HepG2 (cell line): Measurements from ENCODE around the gene GPR162. TPM values are rescaled to one million over a fixed set of nuclear protein-coding genes. Genes with fewer than 3 reads are reported as not detected.

Experiments
- ARID2 ChIP-seq: sonication (generic); formaldehyde crosslinking; IDR thresholded peaks from 2 replicates; pipeline ENCODE4 v1.8.1; 2022; ENCODE audit warnings: mild to moderate bottlenecking, missing genetic modification reagents, borderline replicate concordance
- CCDC6 ChIP-seq: sonication (generic); formaldehyde crosslinking; IDR thresholded peaks from 2 replicates; pipeline ENCODE4 v1.8.1; 2022; ENCODE audit warnings: mild to moderate bottlenecking, missing genetic modification reagents, moderate library complexity
- CERS6 ChIP-seq: sonication (generic); formaldehyde crosslinking; IDR thresholded peaks from 2 replicates; pipeline ENCODE4 v1.5.0; 2020; ENCODE audit warnings: missing genetic modification reagents
- GABPA ChIP-seq, 2 experiments: IDR thresholded peaks; 2 replicates each; pipeline ENCODE4 v1.6.1; 2011 to 2016; ENCODE audit warnings: low read depth in 2 of 2, low read length in 1 of 2, missing biosample characterization in 1 of 2, missing genetic modification characterization in 1 of 2
- GTF3A ChIP-seq: sonication (generic); formaldehyde crosslinking; conservative IDR thresholded peaks from 2 replicates; pipeline ENCODE4 v1.4.0; 2020; ENCODE audit warnings: mild to moderate bottlenecking, missing genetic modification reagents
- HOXD1 ChIP-seq: sonication (generic); formaldehyde crosslinking; IDR thresholded peaks from 2 replicates; pipeline ENCODE4 v1.5.0; 2020; ENCODE audit warnings: missing genetic modification reagents
- MAFF ChIP-seq: IDR thresholded peaks from 2 replicates; pipeline ENCODE4 v1.6.1; 2011; ENCODE audit warnings: low read depth, low read length, improper control_type of control experiment
- PCBP1 ChIP-seq: fragments of 200-400 bp; formaldehyde crosslinking; IDR thresholded peaks from 2 replicates; pipeline ENCODE4 v1.6.1; 2017; ENCODE audit warnings: mild to moderate bottlenecking, low read depth, low read length, borderline replicate concordance
- RAD51 ChIP-seq: fragments of 450-650 bp; IDR thresholded peaks from 2 replicates; pipeline ENCODE4 v1.6.1; 2016; ENCODE audit warnings: borderline replicate concordance
- SAFB2 ChIP-seq: sonication (generic); formaldehyde crosslinking; IDR thresholded peaks from 2 replicates; pipeline ENCODE4 v1.5.1; 2020; ENCODE audit warnings: missing genetic modification reagents, low read depth, mild to moderate bottlenecking, borderline replicate concordance
- SP140L ChIP-seq: sonication (generic); formaldehyde crosslinking; IDR thresholded peaks from 2 replicates; pipeline ENCODE4 v1.4.0; 2020; ENCODE audit warnings: missing genetic modification reagents, borderline replicate concordance
- ZNF564 ChIP-seq: sonication (generic); formaldehyde crosslinking; IDR thresholded peaks from 2 replicates; pipeline ENCODE4 v1.8.1; 2023; ENCODE audit warnings: mild to moderate bottlenecking, missing genetic modification reagents
- ZNF616 ChIP-seq: sonication (generic); formaldehyde crosslinking; IDR thresholded peaks from 2 replicates; pipeline ENCODE4 v1.5.0; 2020; ENCODE audit warnings: low read depth, mild to moderate bottlenecking, missing genetic modification reagents
- ZNF841 ChIP-seq: sonication (generic); formaldehyde crosslinking; IDR thresholded peaks from 2 replicates; pipeline ENCODE4 v1.8.1; 2023; ENCODE audit warnings: missing genetic modification reagents, borderline replicate concordance
- ZNF879 ChIP-seq: sonication (generic); formaldehyde crosslinking; IDR thresholded peaks from 2 replicates; pipeline ENCODE4 v1.8.1; 2023; ENCODE audit warnings: missing genetic modification reagents
- polyA plus RNA-seq, 8 experiments: library from polyadenylated mRNA; depleted of rRNA in 3 of 8; stranded (reverse) in 7 of 8; unstranded in 1 of 8; fragments of >200 nt; fragmentation: Illumina TruSeq in 4 of 8; extraction: Trizol in 4 of 8; gene quantifications; 2 replicates each; pipeline versions ENCODE4 v1.2.1 to v1.2.3, GENCODE V29; 2011 to 2016; ENCODE audit warnings: low read depth in 4 of 8, missing spikeins in 1 of 8, mixed read lengths in 1 of 8; ENCODE audit not compliant: insufficient read depth in 1 of 8
- total RNA-seq, 5 experiments: library from RNA; depleted of rRNA; stranded (reverse); fragments of >200 nt; fragmentation: Illumina TruSeq; extraction: Trizol; gene quantifications; 2 replicates each; pipeline ENCODE4 v1.2.3, GENCODE V29; 2016; ENCODE audit warnings: low read depth in 1 of 5
- TF ChIP-seq, protein P1 (sequence below): sonication (generic); formaldehyde crosslinking; IDR thresholded peaks from 2 replicates; pipeline ENCODE4 v1.4.0; 2020; ENCODE audit warnings: missing genetic modification reagents
- TF ChIP-seq, protein P2 (sequence below): sonication (generic); formaldehyde crosslinking; IDR thresholded peaks from 2 replicates; pipeline ENCODE4 v1.5.1; 2020; ENCODE audit warnings: missing genetic modification reagents, mild to moderate bottlenecking, borderline replicate concordance
- TF ChIP-seq, protein P3 (sequence below): IDR thresholded peaks from 2 replicates; pipeline ENCODE4 v1.6.1; 2012; ENCODE audit warnings: inconsistent platforms
- TF ChIP-seq, protein P4 (sequence below): sonication (generic); formaldehyde crosslinking; IDR thresholded peaks from 2 replicates; pipeline ENCODE4 v1.4.0; 2020; ENCODE audit warnings: mild to moderate bottlenecking, missing genetic modification reagents
- TF ChIP-seq, protein P5 (sequence below): sonication (generic); formaldehyde crosslinking; IDR thresholded peaks from 2 replicates; pipeline ENCODE4 v1.4.0; 2020; ENCODE audit warnings: missing genetic modification reagents

GPR162 gene
- total and polyA plus RNA-seq, 2 of the 13 experiments (the other 11 are each of a cell fraction or from before 2014, with no cell fraction given): 0.08 TPM; not detected in 1

DNA sequence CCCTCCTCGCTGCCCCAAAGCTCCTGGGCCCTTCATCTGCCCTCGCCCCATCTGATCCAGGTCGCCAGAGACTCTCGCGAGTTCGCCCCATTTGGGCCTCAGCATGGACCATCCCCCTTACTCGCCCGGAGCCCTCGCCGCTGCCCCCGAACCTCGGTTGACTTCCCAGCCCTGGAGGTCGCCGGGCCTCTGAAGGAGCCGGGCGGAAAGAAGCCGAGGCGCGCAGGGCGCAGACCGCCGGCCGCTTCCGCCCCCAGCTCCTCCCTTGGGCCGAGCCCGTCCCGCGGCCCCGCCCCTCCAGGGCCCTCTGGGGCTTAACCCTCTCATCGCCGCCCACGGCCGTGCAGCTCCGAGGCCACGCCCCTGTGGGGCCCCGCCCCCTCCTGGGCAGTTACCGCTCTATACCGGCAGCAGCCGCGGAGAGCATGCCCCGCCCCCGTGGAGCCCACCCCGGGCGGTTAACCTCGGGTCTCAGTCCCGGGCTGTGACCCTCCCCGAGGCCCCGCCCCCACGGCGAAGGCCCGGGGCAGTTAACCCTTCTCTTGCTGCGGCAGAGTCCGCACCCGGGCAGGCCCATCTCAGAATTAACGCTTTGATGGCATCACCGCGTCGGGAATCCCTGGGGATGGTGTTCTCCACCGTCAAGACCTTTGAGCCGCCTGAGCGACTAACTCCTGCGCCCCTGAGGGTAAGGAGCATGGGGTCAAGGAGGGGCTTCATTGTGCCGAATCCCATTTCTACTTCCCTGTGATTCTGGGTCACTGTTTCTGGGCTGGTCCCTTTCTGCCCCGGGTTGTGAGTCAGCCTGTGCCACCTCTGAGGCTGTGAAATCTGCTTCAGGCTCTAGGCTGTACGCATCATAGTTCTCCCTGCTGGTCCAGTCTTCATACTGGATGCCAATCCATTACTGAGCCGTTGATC is 51.7 kb downstream of the GPR162 start, which contains the start of gene SPSB2 (continued):
- TF ChIP-seq, protein P1, sequence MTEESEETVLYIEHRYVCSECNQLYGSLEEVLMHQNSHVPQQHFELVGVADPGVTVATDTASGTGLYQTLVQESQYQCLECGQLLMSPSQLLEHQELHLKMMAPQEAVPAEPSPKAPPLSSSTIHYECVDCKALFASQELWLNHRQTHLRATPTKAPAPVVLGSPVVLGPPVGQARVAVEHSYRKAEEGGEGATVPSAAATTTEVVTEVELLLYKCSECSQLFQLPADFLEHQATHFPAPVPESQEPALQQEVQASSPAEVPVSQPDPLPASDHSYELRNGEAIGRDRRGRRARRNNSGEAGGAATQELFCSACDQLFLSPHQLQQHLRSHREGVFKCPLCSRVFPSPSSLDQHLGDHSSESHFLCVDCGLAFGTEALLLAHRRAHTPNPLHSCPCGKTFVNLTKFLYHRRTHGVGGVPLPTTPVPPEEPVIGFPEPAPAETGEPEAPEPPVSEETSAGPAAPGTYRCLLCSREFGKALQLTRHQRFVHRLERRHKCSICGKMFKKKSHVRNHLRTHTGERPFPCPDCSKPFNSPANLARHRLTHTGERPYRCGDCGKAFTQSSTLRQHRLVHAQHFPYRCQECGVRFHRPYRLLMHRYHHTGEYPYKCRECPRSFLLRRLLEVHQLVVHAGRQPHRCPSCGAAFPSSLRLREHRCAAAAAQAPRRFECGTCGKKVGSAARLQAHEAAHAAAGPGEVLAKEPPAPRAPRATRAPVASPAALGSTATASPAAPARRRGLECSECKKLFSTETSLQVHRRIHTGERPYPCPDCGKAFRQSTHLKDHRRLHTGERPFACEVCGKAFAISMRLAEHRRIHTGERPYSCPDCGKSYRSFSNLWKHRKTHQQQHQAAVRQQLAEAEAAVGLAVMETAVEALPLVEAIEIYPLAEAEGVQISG: peak; percentile 73; the same call in 1 of the 2 replicates
- TF ChIP-seq SAFB2 (no peak; the same call in 1 of the 2 replicates), ZNF564 (CRISPR knock-in tag) (no peak), MAFF (no peak), ZNF879 (CRISPR knock-in tag) (no peak), GTF3A (CRISPR knock-in tag) (no peak), PCBP1 (peak; percentile 65; the same call in 1 of the 2 replicates), RAD51 (no peak), ZNF841 (no peak), GABPA (IDR thresholded peaks at IDR 0.05; ENCODE audit: low read depth, low read length) (no peak), GABPA (CRISPR knock-in tag; IDR thresholded peaks at IDR 0.05; ENCODE audit: low read depth) (peak; percentile 61), CERS6 (CRISPR knock-in tag) (no peak), HOXD1 (CRISPR knock-in tag) (no peak), ARID2 (CRISPR knock-in tag) (peak; percentile 47; the same call in 1 of the 2 replicates), ZNF616 (CRISPR knock-in tag) (no peak), SP140L (CRISPR knock-in tag) (no peak), CCDC6 (CRISPR knock-in tag) (no peak)
- TF ChIP-seq, protein P2, sequence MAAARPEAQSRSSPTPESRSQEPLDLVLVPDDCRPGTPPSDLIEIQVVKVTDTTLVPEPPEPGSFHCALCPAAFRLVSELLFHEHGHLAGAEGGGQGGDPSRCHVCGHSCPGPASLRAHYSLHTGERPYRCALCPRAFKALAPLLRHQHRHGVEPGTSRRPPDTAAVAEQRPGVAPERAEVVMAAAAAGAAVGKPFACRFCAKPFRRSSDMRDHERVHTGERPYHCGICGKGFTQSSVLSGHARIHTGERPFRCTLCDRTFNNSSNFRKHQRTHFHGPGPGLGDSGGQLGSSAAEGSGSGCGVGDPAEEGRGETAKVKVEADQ (CRISPR knock-in tag): peak; percentile 5; the same call in 1 of the 2 replicates
- TF ChIP-seq, protein P3, sequence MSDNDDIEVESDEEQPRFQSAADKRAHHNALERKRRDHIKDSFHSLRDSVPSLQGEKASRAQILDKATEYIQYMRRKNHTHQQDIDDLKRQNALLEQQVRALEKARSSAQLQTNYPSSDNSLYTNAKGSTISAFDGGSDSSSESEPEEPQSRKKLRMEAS: peak; percentile 48; the same call in 1 of the 2 replicates
- TF ChIP-seq, protein P4, sequence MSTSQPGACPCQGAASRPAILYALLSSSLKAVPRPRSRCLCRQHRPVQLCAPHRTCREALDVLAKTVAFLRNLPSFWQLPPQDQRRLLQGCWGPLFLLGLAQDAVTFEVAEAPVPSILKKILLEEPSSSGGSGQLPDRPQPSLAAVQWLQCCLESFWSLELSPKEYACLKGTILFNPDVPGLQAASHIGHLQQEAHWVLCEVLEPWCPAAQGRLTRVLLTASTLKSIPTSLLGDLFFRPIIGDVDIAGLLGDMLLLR: no peak
- TF ChIP-seq, protein P5, sequence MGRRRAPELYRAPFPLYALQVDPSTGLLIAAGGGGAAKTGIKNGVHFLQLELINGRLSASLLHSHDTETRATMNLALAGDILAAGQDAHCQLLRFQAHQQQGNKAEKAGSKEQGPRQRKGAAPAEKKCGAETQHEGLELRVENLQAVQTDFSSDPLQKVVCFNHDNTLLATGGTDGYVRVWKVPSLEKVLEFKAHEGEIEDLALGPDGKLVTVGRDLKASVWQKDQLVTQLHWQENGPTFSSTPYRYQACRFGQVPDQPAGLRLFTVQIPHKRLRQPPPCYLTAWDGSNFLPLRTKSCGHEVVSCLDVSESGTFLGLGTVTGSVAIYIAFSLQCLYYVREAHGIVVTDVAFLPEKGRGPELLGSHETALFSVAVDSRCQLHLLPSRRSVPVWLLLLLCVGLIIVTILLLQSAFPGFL (CRISPR knock-in tag): no peak
